HFFc6 (cell line): ENCODE results near the gene WHAMM. TPM values are rescaled to one million over a fixed set of nuclear protein-coding genes. Genes with fewer than 3 reads are reported as not detected.

ENCODE experiments used
- DNase-seq: peaks from one replicate; pipeline ENCODE4 v3.0.0-alpha.2; 2018
- H3K27ac Mint-ChIP-seq: 2 replicates; pipeline ENCODE4 v1.8.0; 2020; ENCODE audit warnings: mild to moderate bottlenecking, mixed read lengths
- H3K27me3 Mint-ChIP-seq: 2 replicates; pipeline ENCODE4 v1.8.0; 2021; ENCODE audit warnings: mild to moderate bottlenecking, moderate library complexity, mixed read lengths; ENCODE audit not compliant: insufficient read depth
- H3K36me3 Mint-ChIP-seq: 2 replicates; pipeline ENCODE4 v1.8.0; 2021; ENCODE audit warnings: low read depth, mixed read lengths
- H3K4me1 Mint-ChIP-seq: 2 replicates; pipeline ENCODE4 v1.8.0; 2020; ENCODE audit warnings: low read depth, mixed read lengths
- H3K4me3 Mint-ChIP-seq: 2 replicates; pipeline ENCODE4 v1.8.0; 2020; ENCODE audit warnings: mild to moderate bottlenecking, moderate library complexity, mixed read lengths
- H3K9me3 Mint-ChIP-seq: 2 replicates; pipeline ENCODE4 v1.8.0; 2020; ENCODE audit warnings: mild to moderate bottlenecking, mixed read lengths
- total RNA-seq, 6 experiments: library from RNA; stranded (reverse); fragmentation: NEBNext Ultra II Directional; extraction: Animal tissue kit (Norgen Biotek cat#: 25700); gene quantifications; 2 replicates in 1 of 6; 3 replicates in 5 of 6; pipeline ENCODE4 v1.2.3, GENCODE V29; 2021
- TF ChIP-seq, protein P1 (sequence below): fragments of 200-600 bp; sonication (generic); IDR thresholded peaks from 2 replicates; pipeline ENCODE4 v1.5.0; 2021; ENCODE audit warnings: antibody characterized with exemption, mild to moderate bottlenecking

Gene WHAMM
- total RNA-seq, 6 experiments from 2014 or later = 5.8 to 7.4 (median 6.3) TPM

DNA sequence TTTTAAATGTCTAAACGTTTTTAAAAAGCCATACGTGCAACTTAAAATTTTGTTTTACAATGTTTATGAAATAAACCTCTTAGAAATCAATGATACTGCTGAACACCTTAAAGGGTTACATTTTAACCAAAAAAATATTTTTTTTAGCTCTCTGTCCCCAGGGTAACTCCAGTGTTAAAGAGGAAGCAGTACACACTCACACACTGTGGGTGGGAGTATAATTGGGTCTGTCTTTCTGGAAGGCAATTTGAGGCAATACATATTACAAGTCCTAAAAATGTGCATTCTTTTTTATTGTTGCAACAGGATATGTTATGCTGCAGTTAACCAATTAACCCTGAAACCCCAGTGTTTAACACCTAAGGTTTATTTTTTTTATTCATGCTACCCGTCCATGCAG, 34.1 kb downstream of the WHAMM start:
- H3K4me1 Mint-ChIP-seq = no peaks in the 10 kb centered on the region
- no peaks in the 10 kb centered on the region for H3K36me3 Mint-ChIP-seq
- no peaks in the 10 kb centered on the region for H3K9me3 Mint-ChIP-seq
- TF ChIP-seq, protein P1, sequence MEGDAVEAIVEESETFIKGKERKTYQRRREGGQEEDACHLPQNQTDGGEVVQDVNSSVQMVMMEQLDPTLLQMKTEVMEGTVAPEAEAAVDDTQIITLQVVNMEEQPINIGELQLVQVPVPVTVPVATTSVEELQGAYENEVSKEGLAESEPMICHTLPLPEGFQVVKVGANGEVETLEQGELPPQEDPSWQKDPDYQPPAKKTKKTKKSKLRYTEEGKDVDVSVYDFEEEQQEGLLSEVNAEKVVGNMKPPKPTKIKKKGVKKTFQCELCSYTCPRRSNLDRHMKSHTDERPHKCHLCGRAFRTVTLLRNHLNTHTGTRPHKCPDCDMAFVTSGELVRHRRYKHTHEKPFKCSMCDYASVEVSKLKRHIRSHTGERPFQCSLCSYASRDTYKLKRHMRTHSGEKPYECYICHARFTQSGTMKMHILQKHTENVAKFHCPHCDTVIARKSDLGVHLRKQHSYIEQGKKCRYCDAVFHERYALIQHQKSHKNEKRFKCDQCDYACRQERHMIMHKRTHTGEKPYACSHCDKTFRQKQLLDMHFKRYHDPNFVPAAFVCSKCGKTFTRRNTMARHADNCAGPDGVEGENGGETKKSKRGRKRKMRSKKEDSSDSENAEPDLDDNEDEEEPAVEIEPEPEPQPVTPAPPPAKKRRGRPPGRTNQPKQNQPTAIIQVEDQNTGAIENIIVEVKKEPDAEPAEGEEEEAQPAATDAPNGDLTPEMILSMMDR = no peak
- no peak overlapping the region for H3K27ac Mint-ChIP-seq
- no peak for DNase-seq
- peaks cover 4% of the 10 kb centered on the region; the same call in 1 of the 2 replicates for H3K27me3 Mint-ChIP-seq
- no peak overlapping the region for H3K4me3 Mint-ChIP-seq

DNA sequence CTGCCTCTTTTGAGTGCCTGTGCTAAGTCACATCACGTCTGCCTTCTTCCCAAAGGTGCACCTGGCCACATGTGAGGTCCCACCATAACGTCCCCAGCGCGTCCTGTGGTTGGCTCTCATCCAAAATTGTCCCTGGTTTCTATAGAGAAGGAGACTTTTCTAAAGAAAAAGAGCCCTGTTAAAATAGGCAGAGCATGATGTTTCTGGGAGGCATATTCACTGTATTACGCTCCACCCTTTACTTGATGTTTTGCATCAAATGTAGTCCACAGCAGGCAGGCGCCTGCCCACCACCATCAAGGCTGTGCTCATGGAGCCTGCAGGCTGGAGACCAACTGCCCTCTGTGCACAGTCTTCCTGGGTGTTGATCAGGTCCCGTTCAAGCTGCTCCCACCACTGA, 36.3 kb downstream of the WHAMM start:
- Mint-ChIP-seq H3K4me3 (no peak overlapping the region), H3K27ac (no peak overlapping the region), H3K36me3 (no peaks in the 10 kb centered on the region), H3K27me3 (peaks cover 5% of the 10 kb centered on the region), H3K4me1 (peaks cover 17% of the 10 kb centered on the region), H3K9me3 (no peaks in the 10 kb centered on the region)
- DNase-seq = no peak
- TF ChIP-seq, protein P1 = no peak

DNA sequence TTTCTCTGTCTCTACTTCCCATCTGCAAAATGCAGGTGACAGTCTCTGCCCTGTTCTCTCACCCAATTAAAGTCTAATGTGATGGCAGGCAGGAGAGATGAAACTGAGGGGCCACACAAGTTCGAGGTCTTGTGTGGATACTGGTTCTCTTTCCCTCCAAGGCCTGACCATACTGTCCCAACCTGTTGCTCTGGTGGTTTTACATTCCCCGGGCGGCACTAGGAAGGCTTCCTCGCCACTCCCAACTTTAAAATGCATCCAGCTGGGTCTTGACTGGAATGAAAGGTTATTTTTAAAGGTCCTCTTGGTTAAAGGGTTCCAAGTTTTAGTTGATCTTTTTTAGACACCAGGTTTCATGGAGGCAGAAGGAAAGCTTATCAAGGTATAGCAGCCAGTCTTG, 37.2 kb downstream of the WHAMM start:
- Mint-ChIP-seq H3K9me3 (no peaks in the 10 kb centered on the region), H3K27ac (no peak overlapping the region), H3K27me3 (peaks cover 5% of the 10 kb centered on the region), H3K4me1 (peaks cover 18% of the 10 kb centered on the region), H3K4me3 (no peak overlapping the region), H3K36me3 (no peaks in the 10 kb centered on the region)
- TF ChIP-seq, protein P1 = no peak
- no peak for DNase-seq

DNA sequence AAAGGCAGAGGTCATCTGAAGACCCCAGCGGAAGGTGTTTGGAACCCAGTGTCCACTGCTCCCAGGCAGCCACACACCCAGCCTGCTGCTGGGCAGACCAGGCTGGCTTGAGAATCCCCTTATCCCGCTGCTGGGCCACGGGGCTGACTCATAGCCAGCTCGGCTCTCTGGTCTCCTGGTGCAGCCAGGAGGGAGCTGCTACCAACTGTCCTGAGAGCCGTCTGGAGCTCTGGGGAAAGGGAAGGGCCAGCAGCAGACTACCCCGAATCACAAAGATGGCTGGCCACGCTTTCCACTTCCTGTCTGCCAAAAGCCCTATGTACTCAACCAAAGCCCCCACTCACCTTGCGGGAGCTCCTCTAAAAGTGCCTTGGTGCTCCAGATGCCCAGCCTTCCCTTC, 38.3 kb downstream of the WHAMM start:
- Mint-ChIP-seq H3K36me3 (no peaks in the 10 kb centered on the region), H3K4me3 (no peak overlapping the region), H3K27ac (no peak overlapping the region), H3K4me1 (peaks cover 28% of the 10 kb centered on the region), H3K9me3 (no peaks in the 10 kb centered on the region), H3K27me3 (peaks cover 5% of the 10 kb centered on the region)
- no peak for DNase-seq
- TF ChIP-seq, protein P1 = no peak

DNA sequence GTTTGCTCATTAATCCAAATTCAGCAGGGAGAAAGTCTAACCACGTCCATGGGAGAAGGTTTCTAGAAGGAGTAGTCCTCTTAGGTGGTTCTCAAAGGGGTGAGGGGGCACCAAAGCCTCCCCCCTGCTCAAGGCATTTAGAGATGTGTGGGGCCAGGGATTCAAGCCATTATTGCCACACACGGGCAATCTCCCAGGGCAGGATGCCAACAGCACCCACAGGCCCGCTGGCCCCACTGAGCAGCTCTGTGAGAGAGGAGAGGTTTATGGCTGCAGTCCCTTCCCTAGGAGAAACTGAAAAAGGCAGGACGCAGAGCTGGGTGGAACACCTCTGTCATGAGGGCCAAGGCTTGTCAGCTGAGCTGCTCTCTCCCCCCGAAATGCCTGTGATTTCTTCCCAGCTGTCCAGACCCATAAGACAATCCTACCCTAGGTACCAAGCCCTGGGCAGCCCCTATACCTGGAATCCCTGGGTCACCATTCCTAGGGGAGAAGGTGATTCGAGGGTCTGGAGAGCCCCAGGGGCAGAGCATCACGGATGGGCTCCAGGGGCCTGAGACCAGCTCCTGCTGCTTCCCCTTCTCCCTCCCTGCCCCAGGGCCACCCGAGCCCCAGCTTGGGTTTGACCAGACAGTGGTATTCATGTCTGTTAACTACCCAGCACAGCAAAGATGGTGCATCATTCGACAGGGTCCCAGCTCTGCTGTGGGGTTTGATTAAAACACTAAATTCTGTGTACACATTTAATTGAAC, 39.0 kb downstream of the WHAMM start:
- no peak overlapping the region for H3K27ac Mint-ChIP-seq
- no peak for DNase-seq
- peaks cover 28% of the 10 kb centered on the region for H3K4me1 Mint-ChIP-seq
- TF ChIP-seq, protein P1 = no peak
- H3K36me3 Mint-ChIP-seq = no peaks in the 10 kb centered on the region
- H3K27me3 Mint-ChIP-seq = peaks cover 5% of the 10 kb centered on the region
- no peaks in the 10 kb centered on the region for H3K9me3 Mint-ChIP-seq
- no peak overlapping the region for H3K4me3 Mint-ChIP-seq
